Superior temporal gyrus (tissue), 1 donor: ENCODE results near the gene EN2.
"Not testable (repeated sequence)": the region's sequence is repeated elsewhere in the genome, so short reads cannot be mapped to it uniquely, and the experiment has no call there.

Experiments used
- DNase-seq: peaks from one replicate; pipeline ENCODE4 v3.0.0-alpha.2; 2016; ENCODE audit errors: extremely low spot score

EN2 gene

DNA sequence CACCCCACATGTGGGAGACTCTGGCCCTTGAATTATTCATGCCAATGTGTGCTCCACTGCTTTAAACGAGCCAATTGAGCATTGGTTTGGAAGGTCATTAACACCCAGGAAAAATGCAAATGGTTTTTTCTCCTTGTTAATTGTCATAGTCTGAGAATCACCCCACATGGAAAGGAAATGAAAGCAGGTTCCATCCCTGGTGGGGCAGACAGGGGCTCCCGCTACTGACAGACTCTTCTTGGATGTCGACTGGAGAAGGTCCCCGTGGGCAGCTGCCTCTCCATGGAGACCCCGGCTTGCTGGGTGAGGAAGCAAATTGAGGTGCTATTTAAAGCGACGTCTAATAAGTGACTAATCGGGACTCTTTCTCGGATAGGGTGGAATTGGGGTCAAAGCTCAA lies 32.0 kb upstream of the EN2 start:
- DNase-seq, result no peak

DNA sequence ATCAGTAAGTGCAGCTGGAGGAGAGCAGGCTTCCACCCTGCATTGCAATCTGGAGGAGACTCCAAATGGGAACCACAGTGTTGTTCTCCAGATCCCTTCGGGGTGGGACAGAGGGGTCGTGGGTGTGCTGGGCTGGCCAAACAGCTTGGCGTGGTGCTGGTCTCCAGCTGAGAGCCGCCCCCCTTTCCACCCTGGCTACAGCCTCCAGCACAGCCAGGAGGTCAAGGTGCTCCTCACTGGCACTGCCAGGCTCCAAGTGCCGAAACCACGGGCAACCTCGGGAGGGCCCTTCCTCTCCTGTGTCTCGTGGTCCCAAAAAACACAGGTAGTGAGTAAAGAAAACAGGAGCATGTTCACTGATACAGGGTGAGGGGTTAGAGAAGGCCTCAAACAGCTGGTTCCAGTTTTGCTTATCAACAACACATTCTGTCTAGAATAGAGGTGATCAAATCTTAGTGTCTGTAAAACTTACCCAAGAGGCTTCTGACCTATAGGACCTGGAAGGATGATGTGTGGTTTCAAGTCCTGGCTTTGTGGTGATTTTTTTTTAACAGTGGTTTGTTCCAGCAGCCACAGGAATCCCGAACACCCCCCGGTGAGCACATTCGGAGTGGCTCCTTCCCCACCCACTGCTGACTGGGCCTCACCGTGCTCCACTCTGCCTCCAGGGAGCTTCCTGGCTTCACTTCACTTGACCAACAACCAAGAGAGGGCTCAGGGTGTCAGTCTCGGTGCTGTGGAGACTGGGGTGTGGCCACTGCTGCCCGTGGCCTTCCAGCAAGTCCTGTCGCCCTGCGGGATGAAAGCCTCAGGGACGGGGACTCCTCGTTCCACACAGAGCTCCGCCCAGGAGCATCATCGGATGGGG lies 31.2 kb upstream of the EN2 start:
- DNase-seq, result no peak

DNA sequence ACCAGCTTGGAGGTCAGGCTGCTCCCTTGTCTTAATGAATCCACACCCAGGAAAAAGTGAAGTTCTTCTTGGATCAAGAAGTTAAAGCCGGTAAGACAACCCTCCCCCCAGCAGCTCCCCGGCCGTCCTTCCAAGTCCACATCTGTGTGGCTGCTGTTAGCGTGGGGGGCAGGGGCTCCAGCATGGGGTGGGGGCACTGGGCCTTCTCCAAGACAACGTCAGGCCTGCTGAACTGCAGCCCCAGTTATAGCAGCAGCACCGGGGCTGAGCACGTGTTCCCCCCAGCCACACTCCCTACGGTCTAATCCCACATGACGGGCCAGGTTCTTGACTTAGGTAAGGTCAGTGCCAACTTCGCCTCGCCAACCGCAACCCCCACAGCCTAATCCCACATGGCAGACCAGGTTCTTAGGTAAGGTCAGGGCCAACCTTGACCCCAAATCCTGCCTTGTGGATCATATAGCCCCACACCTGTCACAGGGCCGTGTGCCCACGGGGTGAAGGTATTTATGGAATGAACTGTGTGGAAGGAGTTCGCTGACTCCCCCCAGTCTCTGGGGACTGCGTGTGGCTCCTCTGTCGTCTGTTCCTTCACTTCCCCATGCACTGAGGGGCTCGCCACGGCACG lies 30.4 kb upstream of the EN2 start:
- DNase-seq, result no peak

DNA sequence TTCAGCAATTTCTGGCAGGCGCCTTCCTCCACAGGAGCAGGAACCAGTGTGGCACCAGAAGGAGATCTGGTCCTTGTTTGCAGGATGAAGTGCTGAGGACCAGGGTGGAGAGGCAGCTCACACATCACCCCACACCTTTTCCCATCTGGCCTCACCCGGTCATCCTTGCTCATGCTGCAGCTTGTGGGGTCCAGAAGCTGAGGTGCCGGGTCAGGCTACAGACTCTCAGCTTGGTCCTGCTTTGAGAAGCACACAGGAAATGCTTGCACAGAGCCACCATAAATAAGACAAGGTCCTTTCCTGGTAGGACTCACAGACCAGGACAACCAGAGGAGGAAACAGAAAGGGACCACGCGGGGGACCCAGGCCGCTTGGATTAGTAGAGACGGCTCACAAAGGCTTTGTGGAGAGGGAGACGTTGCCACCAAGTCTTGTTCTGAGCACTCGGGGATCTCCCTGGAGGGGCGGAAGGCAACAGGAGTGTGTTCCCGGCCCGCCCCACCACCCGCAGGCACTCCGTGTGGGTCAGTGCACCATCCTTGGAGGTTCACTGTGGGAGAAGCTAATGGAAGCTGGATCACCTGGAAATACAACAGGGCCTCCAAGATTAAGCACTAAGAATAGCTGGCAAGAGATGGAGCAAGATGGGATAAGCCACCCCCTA lies 29.6 kb upstream of the EN2 start:
- DNase-seq, result no peak

DNA sequence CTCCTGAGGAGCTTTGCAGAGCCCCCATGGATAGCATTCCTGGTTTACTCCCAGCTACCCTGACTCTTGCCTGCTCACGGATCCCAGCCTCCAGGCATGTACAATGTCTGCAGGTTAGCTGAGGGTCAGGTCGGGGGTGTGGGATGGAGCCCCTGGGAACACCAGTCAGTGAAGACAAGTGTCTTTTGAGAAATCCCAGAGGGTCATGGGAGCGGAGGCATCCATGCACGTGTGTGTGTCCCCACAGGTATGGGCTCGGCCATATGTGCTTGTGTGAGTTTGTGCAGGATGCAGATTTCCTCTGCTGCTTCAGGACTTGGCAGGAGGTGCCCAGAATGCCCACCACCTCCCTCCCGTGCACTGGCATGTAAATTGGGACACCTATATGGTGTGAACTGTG lies 28.3 kb upstream of the EN2 start:
- DNase-seq, result no peak

DNA sequence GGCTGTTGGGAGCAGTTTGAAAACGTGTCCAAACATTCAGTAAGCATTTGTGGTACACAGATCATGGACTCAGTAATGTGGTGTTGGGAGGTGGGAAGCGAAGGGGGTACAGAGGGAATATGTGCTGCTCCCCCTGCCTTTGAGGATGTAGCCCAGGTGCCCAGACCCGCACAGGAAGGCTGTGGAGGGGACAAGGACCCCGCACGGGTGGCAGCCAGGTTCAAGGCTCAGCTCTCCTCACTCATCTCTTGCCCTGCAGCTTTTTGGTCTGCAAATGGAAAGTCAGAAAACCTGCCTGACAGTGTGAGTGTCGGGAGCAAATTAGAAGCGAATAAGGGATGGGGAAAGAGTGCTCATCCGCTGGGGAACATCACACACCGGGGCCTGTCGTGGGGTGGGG lies 27.3 kb upstream of the EN2 start:
- no peak for DNase-seq

DNA sequence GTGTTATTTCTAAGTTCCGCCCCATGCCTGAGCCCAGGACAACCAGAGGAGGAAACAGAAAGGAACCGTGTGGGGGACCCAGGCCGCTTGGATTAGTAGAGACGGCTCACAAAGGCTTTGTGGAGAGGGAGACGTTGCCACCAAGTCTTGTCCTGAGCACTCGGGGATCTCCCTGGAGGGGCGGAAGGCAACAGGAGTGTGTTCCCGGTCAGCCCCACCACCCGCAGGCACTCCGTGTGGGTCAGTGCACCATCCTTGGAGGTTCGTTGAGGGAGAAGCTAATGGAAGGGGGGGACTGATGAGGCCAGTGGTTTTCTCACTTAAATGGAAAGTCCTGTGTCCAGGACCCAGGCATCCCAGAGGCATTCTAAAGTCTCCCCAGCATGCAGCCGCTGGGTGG lies 26.7 kb upstream of the EN2 start:
- DNase-seq, result no peak

DNA sequence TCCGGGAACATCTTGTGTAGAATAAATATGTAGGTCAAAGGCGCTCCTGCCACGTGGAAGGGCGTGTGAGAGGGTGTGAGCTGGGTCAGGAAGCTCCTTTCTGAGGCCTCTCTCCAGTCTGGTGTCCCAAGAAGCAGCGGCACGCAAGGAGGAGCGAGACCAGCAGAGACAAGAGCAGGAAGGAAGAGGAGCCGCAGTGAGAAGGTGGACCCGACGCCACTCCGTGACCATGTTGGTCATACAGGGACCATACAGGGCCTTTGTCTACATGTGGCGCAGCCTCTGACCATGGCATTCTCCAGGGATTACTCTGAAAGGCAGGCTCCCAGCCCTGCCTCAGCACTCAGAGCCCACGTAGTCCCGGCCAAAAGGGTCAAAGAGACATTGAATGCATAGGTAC lies 26.2 kb upstream of the EN2 start:
- no peak for DNase-seq

DNA sequence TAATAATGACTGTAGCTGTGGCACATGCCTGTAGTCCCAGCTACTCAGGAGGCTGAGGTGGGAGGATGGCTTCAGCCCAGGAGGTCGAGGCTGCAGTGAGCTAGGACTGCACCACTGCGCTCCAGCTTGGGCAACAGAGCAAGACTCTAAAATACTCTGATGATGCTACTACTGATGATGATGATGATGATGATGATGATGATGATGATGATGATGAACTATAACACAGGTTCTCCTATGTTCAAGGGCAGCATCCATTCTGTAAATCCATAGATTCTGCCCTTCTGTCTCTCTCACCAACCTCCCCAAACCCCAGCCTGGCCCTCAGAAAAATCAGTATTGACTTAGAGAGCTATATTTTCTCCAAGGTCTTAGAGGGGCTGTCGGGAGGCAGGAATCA lies 22.8 kb upstream of the EN2 start:
- DNase-seq, result no peak

DNA sequence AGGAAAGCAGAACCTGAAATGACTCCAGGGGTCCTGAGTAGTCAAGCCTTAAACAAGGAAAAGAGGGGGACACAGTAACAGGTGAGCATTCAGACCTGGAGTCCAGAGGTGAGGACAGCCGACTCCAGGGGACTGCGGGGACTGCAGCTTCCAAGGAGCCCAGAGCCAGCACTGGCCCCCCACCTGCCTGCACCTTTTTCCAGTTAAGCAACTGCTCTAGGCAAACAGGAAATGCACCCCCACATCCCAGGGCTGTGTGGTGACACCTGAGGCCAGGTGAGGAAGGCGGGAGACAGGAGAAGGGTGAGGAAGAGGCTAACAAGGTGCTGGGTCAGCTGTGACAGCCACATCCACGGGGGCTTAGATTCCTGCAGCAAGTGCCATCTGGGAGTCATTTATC lies 20.1 kb upstream of the EN2 start:
- DNase-seq, result no peak

DNA sequence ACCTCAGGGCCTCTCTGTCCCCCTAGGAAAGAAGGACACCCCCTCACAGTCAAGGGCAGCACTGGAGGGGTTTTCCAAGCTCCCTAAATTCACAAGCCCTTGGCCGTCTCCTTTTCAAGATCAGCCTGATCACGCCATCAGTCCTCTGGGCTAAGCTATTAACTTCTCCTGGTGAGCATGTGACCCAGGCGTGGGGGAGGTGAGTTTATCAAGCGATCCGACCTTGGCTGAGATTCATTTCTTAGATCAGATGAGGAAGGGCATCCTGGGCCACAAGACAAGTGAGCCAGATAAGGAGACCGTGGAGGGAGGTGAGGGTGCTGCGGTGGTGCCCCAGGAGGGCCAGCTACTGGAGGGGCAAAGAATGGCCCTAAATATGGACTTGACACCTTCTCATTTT lies 19.2 kb upstream of the EN2 start:
- DNase-seq, result no peak

DNA sequence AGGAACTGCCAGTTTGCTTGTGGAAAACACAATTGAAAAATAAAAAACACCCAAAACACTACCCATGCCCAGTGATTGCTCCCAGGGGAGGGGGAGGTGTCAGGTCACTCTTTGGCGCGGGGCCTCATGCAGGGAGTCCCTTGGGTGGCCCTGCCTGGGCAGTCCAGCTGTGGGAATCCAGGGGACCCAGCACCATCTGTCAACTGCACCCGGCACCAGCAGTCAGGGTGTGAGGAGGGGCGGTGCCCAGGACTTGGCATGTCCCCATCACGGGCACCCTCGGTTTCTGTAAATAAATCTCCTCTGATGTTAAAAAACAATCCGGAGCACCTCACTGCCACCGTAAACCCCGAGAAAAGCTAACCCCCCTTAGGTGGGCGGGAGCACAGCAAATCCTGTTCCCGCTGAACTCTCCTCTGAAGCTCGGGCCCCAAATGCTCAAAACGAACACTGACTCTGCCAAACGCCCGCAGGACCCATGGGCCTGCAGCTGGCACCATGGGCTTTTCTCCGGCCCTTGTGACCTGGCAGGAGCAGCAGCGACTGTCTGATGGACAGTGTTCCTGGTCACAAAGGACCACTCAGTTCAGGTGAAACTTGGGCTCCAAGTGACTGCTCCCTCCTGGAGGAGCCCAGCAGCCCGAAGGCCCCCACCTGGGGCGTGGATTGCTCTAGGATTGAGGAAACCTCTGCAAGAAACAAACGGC lies 18.5 kb upstream of the EN2 start:
- DNase-seq, result no peak

DNA sequence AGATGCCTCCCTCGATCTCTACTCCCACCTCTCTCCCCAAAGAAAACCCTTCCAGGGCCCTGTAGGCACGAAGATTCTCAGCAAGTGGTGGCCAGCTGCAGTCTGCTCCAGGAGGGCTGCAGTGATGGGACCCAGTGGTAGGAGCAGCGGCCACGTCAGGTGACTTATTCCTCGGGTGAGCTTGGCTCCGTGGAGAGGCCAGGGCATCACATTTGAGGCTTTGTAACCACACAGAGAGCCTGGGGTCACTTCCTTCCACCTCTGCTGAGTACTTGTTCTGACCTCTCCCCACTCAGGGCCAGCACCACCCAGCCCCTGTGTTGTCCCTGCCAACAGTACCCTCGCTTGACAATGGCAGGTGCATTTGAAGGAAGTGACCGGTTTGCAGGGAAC lies 17.9 kb upstream of the EN2 start:
- DNase-seq, result no peak

DNA sequence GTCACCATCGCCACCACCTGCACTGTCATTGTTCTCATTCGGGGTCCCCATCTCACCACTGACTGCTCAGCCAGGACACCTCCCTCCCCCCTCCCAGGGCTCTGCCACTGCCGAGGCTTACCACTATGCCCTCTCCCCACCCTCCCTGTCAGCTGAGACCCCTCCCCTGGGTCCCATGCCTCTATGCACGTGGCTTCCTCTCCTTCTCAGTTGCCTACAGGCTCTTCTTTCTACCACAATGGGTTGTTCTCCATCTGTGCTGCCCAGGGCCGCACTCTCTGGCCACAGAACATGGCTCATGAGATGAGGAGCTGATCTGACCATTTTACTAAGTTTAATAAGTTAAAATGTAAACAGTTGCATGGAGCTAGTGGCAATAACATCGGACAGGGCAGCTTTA lies 16.1 kb upstream of the EN2 start:
- no peak for DNase-seq

DNA sequence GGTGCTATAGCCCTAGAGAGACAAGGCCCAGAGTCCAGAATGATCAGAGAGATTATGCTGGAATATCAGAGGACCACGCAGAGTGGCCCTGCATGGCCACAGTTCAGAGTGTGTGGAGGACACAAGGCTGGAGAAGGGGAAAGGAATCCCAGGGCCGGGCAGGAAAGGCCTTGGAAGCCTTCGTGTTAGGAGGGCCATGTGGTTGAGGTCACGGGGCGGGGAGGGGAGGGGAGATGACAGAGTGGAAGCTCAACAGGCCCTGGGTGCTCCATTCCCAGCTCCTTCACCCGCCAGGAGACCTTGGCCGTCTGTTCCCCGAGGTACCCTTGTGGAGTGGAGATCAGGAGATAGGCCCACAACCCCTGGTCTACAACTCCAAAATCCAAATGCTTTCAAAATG lies 13.2 kb upstream of the EN2 start:
- no peak for DNase-seq

DNA sequence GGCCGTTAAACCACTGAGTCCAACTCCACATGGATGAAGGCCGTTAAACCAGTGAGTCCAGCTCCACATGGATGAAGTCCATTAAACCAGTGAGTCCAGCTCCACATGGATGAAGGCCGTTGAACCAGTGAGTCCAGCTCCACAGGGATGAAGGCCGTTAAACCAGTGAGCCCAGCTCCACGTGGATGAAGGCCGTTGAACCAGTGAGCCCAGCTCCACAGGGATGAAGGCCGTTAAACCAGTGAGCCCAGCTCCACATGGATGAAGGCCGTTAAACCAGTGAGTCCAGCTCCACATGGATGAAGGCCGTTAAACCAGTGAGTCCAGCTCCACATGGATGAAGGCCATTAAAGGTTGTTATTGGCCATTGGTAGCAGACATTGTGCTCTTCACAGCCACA lies 12.3 kb upstream of the EN2 start:
- not testable (repeated sequence) for DNase-seq

DNA sequence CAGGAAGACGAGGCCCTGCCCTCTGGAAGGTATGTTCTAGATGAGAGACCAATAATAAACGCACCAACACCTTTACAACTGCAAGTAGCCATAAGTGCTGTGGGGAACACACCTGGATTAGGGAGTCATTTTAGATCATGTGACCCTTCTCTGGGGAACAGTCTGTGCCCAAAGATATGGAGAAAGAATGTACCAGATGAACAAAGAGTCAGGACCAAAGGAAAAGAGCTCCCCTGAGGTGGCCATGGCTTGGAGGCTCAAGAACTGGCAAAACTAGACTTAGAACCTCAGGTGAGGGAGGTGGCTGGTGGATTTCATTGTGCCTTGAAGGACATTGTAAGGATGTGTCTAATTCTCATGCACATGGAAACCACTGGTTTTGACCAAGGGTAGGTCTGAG lies 10.3 kb upstream of the EN2 start:
- DNase-seq, result no peak

DNA sequence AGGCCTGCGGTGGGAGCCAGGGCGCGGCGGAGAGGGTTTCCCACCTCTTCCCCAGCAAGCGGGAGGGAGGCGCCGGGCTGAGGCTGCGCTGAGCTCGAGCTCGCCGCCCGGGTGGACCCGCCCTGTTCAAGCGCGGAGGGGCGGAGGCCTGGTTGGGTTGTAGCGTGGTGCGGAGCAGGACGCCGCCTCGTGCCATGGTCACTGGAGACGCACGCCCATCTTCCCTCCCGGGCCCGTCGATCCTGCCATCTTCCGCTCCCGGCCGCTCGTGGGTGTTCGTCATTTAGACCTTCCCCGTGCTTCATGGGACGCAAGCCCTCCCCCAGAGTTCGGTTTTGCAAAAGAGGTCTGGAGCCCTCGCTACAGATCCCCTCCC lies 9.3 kb upstream of the EN2 start:
- DNase-seq, result no peak

DNA sequence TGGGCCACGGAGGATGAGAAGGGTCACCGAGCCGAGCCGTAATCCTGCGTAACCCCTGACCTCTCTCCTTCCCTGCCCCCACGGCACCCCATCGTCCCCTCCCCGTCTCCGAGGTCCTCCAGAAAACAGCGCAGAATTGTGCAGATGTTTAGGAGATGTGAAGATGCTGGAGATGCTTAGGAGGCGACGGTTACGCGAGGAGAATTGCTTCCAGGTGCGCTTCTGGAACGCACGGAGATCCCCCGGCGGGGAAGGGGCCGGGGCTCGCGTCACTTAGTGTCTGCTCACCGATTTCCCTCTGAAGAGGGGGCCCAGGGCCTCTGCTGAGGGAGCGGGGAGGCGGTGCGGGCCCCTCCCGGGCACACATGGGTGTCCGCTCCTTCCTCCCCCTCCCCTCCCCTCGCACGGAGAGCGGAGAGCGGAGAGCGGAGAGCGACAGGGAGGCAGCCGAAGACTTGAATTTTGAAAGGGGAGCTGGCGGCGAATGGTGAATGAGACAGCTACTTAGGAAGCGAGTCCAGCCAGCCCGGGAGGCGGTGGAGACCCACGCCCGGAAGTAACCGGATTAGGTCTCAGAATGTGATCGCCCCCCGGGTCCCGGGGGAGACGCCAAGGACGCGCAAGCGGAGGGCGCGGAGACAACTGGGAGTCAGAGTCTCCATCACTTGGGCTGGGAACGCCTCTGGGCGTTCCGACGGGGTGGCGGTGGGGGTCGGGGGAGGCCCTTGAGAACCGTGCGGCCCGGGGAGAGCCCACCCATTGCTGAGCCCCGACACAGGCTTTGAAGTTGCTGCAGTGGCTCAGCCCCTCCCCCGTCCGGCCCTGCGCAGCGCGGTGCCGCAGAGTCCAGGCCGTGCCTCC lies 8.7 kb upstream of the EN2 start:
- no peak for DNase-seq

DNA sequence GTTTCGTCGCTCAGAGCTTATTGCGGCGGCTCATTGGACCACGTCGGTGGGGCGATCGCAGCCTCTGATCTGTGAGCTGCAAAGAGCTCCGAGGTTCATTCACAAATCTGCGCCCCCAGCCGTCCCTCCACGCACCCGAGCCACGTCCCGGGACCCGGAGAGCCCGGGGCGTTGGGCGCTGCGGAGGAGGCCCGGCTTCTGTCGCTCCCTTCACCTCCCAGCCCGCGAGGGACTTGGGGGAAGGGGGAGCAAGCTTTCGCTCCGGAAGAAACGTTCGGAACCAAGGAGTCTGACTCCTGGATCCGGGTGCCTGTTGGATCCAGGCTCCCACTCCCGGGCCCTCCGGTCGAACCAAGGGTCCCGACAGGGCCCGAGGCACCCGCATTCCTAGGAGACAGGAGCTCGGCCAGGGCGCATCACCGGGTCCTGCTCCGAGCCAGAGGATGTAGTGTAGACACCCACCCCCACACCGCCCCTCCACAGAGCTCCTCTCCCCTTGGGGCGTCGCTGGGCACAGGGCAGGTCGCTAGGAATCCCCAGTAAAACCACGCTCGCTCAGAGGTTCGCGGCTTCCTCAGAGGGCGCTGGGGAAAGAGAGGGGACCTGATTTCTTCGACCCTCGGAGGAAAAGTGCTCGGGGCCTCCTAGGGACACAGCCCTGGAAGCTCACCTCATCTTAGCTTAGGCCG lies 7.9 kb upstream of the EN2 start:
- no peak for DNase-seq

DNA sequence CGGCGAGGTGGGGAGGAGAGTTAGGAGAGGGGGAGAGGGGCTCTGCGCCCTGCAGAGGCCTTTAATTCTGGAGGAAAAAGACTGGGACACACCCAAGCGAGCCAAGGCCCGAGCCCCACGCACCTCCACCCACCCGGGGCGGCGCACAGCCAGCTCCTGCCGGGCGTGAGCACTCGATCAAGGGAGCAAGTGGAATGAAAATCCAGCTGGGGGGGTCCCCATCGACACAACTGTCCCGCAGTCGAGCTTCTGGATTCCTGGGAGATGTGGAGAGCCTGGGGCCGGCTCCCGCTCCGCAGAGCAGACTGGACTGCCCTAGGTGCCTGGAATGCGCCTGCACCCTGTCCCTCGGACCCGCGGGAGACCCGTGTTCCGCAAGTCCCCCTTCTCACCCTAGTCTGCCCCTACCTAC lies 7.4 kb upstream of the EN2 start:
- no peak for DNase-seq
